ENCODE measurements around the gene FAM117B. TPM values are rescaled to one million over a fixed set of nuclear protein-coding genes. Genes with fewer than 3 reads are reported as not detected.
A peak's percentile ranks its signal among the peaks of the same experiment; 100 is the strongest.

The FAM117B gene
- total and polyA plus RNA-seq, 12 donors: 0.49 to 3.9 (median 2.3) TPM

GRCh38 chr2:202771741-202772460 lies 137.1 kb downstream of the FAM117B start:
- 61% methylated on average over 7 of the region's 7 CpGs for WGBS, 2 donors
- Histone ChIP-seq H3K4me1 (peaks cover 0 to 7% (median 0%) of the 10 kb centered on the region in 9 donors), H3K4me3 (no peak overlapping the region), H3K27ac (no peak overlapping the region), H3K27me3 (no peaks in the 10 kb centered on the region), H3K9me3 (no peaks in the 10 kb centered on the region), H3K36me3 (peaks cover 0 to 36% (median 0%) of the 10 kb centered on the region in 9 donors)
- no peak for TF ChIP-seq CTCF (IDR thresholded peaks at IDR 0.05)
- ATAC-seq: peak in 6 of 8 donors; percentile 27 to 48 (median 41)
- DNase-seq: peak in 1 of 2 donors; percentile 32
- intact Hi-C loops (cut with DNase I): loop anchor here in 2 of 10 donors (10.0 kb wide), 2 partner anchors 93 to 103 kb away; partner anchors contain the start of gene ICA1L (in 1 of the 2)

- Histone ChIP-seq H3K4me1 (peaks cover 0 to 7% (median 0%) of the 10 kb centered on the region in 9 donors), H3K27me3 (no peaks in the 10 kb centered on the region), H3K4me3 (no peak overlapping the region), H3K9me3 (no peaks in the 10 kb centered on the region), H3K36me3 (peaks cover 0 to 46% (median 0%) of the 10 kb centered on the region in 9 donors), H3K27ac (no peak overlapping the region)
- intact Hi-C loops (cut with DNase I): loop anchor here in 2 of 10 donors (10.0 kb wide), 2 partner anchors 91 to 101 kb away; partner anchors contain the start of gene ICA1L (in 1 of the 2)
- no peak for DNase-seq
- no peak for ATAC-seq
- no peak for TF ChIP-seq CTCF (IDR thresholded peaks at IDR 0.05)
- WGBS, 2 donors: 83 to 85% methylated on average over 6 of the region's 6 CpGs
Observed at GRCh38 chr2:202773301-202773973, 138.7 kb downstream of the FAM117B start.

GRCh38 chr2:202774104-202774503 lies 139.3 kb downstream of the FAM117B start:
- no peak overlapping the region for H3K27ac ChIP-seq
- intact Hi-C loops (cut with DNase I): loop anchor here in 2 of 10 donors (10.0 kb wide), 2 partner anchors 91 to 101 kb away; partner anchors contain the start of gene ICA1L (in 1 of the 2)
- H3K27me3 ChIP-seq: no peaks in the 10 kb centered on the region
- H3K9me3 ChIP-seq: no peaks in the 10 kb centered on the region
- no peak for DNase-seq
- peaks cover 0 to 7% (median 0%) of the 10 kb centered on the region in 9 donors for H3K4me1 ChIP-seq
- no peak overlapping the region for H3K4me3 ChIP-seq
- H3K36me3 ChIP-seq: peaks cover 0 to 52% (median 0%) of the 10 kb centered on the region in 9 donors
- WGBS, 2 donors: 87 to 89% methylated on average over 37 of the region's 37 CpGs
- TF ChIP-seq CTCF (IDR thresholded peaks at IDR 0.05): no peak
- no peak for ATAC-seq

GRCh38 chr2:202778217-202778616 lies 143.4 kb downstream of the FAM117B start:
- peaks cover 0 to 66% (median 0%) of the 10 kb centered on the region in 9 donors for H3K36me3 ChIP-seq
- 82 to 90% methylated on average over 2 of the region's 2 CpGs for WGBS, 2 donors

More at GRCh38 chr2:202778217-202778616, 143.4 kb downstream of the FAM117B start:
- DNase-seq (no peak), ATAC-seq (no peak)
- H3K4me1 ChIP-seq: no peaks in the 10 kb centered on the region
- H3K4me3 ChIP-seq: no peak overlapping the region
- TF ChIP-seq CTCF (IDR thresholded peaks at IDR 0.05): no peak
- H3K27ac ChIP-seq: no peak overlapping the region
- intact Hi-C loops (cut with DNase I): loop anchor here in 2 of 10 donors (10.0 kb wide), 2 partner anchors 87 to 97 kb away; partner anchors contain the start of gene ICA1L (in 1 of the 2)
- H3K9me3 ChIP-seq: no peaks in the 10 kb centered on the region
- no peaks in the 10 kb centered on the region for H3K27me3 ChIP-seq

Measured in heart right ventricle (tissue), 16 donors.